GM12878 (cell line): ENCODE measurements around the gene TDO2. TPM values are rescaled to one million over a fixed set of nuclear protein-coding genes. Genes with fewer than 3 reads are reported as not detected.

Experiments
- ATAC-seq: fragments of 200-7000 bp; cut with Tn5 transposase; 3 replicates; pipeline ENCODE4 v1.9.1; 2020; ENCODE audit warnings: mild to moderate bottlenecking, moderate library complexity
- BruUV-seq: library from RNA; stranded (reverse); fragments of 400-500 nt; replicated peaks from 2 replicates; lab custom pipeline; 2021; lab: Mats Ljungman, UMichigan
- CTCF ChIA-PET: fragments of 300-600 bp; sonication (Branson Sonifier 250); formaldehyde crosslinking; extraction: SDS; loops from one replicate; lab custom pipeline; 2021; ENCODE audit warnings: inconsistent platforms; lab: Yijun Ruan, JAX
- POLR2A ChIA-PET: fragments of 350-600 bp; formaldehyde crosslinking; extraction: SDS; loops from one replicate; lab custom pipeline; 2021; ENCODE audit warnings: inconsistent platforms; lab: Charles Lee
- RAD21 ChIA-PET: fragments of 300-600 bp; sonication (Branson Sonifier 250); formaldehyde crosslinking; loops from one replicate; lab custom pipeline; 2023; ENCODE audit warnings: antibody characterized with exemption; ENCODE audit not compliant: unreplicated experiment; lab: Charles Lee
- SMC1A ChIA-PET: fragments of 300-600 bp; sonication (Branson Sonifier 250); formaldehyde crosslinking; loops from one replicate; lab custom pipeline; 2023; ENCODE audit not compliant: unreplicated experiment, uncharacterized antibody; lab: Charles Lee
- DNase-seq: peaks from one replicate; pipeline ENCODE4 v3.0.0-alpha.2; 2011; ENCODE audit warnings: low read depth, low spot score
- FAIRE-seq: peaks from 3 replicates; lab custom pipeline; 2011; peaks lifted over from hg19 to GRCh38; lab: Jason Lieb, UNC
- H2AFZ ChIP-seq: 2 replicates; pipeline ENCODE4 v1.6.0; 2011; ENCODE audit warnings: low read depth, low read length, control low read depth; ENCODE audit not compliant: control insufficient read depth
- H3K27ac ChIP-seq: 2 replicates; pipeline ENCODE4 v1.5.1; 2011; ENCODE audit warnings: control low read depth; ENCODE audit not compliant: control insufficient read depth, insufficient read depth
- H3K27me3 ChIP-seq, 2 experiments: replicated peaks in 1 of 2; 2 replicates each; pipeline versions ENCODE4 v1.6.0 to v1.6.1; 2011; ENCODE audit warnings: low read length in 1 of 2; ENCODE audit not compliant: control insufficient read depth in 2 of 2, insufficient read depth in 2 of 2
- H3K36me3 ChIP-seq, 2 experiments: 2 replicates each; pipeline ENCODE4 v1.5.1; 2011; ENCODE audit warnings: low read length in 1 of 2; ENCODE audit not compliant: control insufficient read depth in 2 of 2, insufficient read depth in 2 of 2
- H3K4me1 ChIP-seq: 2 replicates; pipeline ENCODE4 v1.6.1; 2011; ENCODE audit warnings: mild to moderate bottlenecking, low read length, moderate library complexity, mixed read lengths; ENCODE audit not compliant: control insufficient read depth, insufficient read depth
- H3K4me2 ChIP-seq: 2 replicates; pipeline ENCODE4 v1.6.0; 2011; ENCODE audit warnings: control low read depth; ENCODE audit not compliant: control insufficient read depth, insufficient read depth
- H3K4me3 ChIP-seq: fragments of 200-600 bp; sonication (generic); 2 replicates; pipeline ENCODE4 v1.5.1; 2016
- H3K79me2 ChIP-seq: 2 replicates; pipeline ENCODE4 v1.6.0; 2011; ENCODE audit warnings: low read length; ENCODE audit not compliant: control insufficient read depth, insufficient read depth
- H3K9ac ChIP-seq: 2 replicates; pipeline ENCODE4 v1.8.0; 2011; ENCODE audit warnings: low read length, control low read depth, mixed read lengths; ENCODE audit not compliant: control insufficient read depth, insufficient read depth
- H3K9me3 ChIP-seq: replicated peaks from 3 replicates; pipeline ENCODE4 v1.5.1; 2011; ENCODE audit warnings: mild to moderate bottlenecking, low read length; ENCODE audit not compliant: control insufficient read depth, insufficient read depth
- H4K20me1 ChIP-seq: 2 replicates; pipeline ENCODE4 v1.6.0; 2011; ENCODE audit not compliant: control insufficient read depth, insufficient read depth
- ASH2L ChIP-seq: fragments of 300-600, 200-600 bp; sonication (generic); IDR thresholded peaks from 2 replicates; pipeline ENCODE4 v1.6.1; 2017; ENCODE audit warnings: low read depth, mild to moderate bottlenecking, borderline replicate concordance
- CHD1 ChIP-seq: IDR thresholded peaks from 2 replicates; pipeline ENCODE4 v1.6.1; 2012; ENCODE audit warnings: low read depth, low read length, improper control_type of control experiment
- EGR1 ChIP-seq, 2 experiments: IDR thresholded peaks; 1 replicate in 1 of 2; 2 replicates in 1 of 2; pipeline ENCODE4 v1.6.1; 2011 to 2012; ENCODE audit warnings: low read depth in 2 of 2, low read length in 2 of 2, borderline replicate concordance in 1 of 2, mild to moderate bottlenecking in 1 of 2, moderate library complexity in 1 of 2
- ESRRA ChIP-seq: IDR thresholded peaks from 2 replicates; pipeline ENCODE4 v1.6.1; 2012; ENCODE audit warnings: mild to moderate bottlenecking, low read length, improper control_type of control experiment
- MTA3 ChIP-seq: IDR thresholded peaks from 2 replicates; pipeline ENCODE4 v1.6.1; 2012; ENCODE audit warnings: low read length, inconsistent platforms, borderline replicate concordance
- MYB ChIP-seq: fragments of 150-350 bp; IDR thresholded peaks from 2 replicates; pipeline ENCODE4 v1.6.1; 2014; ENCODE audit warnings: mild to moderate bottlenecking, low read depth, low read length, borderline replicate concordance
- NFYB ChIP-seq: IDR thresholded peaks from 2 replicates; pipeline ENCODE4 v1.6.1; 2011; ENCODE audit warnings: low read depth, mild to moderate bottlenecking, low read length, improper control_type of control experiment, moderate library complexity; ENCODE audit not compliant: insufficient read depth
- POLR2AphosphoS5 ChIP-seq: IDR thresholded peaks from 2 replicates; pipeline ENCODE4 v1.6.1; 2011; ENCODE audit warnings: mild to moderate bottlenecking, low read length, inconsistent platforms
- RUNX3 ChIP-seq: IDR thresholded peaks from 2 replicates; pipeline ENCODE4 v1.6.1; 2012; ENCODE audit warnings: low read length, inconsistent platforms
- TAF1 ChIP-seq: IDR thresholded peaks from 2 replicates; pipeline ENCODE4 v1.6.1; 2011; ENCODE audit warnings: mild to moderate bottlenecking, low read depth, low read length, borderline replicate concordance
- YY1 ChIP-seq: IDR thresholded peaks from 2 replicates; pipeline ENCODE4 v1.6.1; 2011; ENCODE audit warnings: low read depth, mild to moderate bottlenecking, low read length
- WGBS: methylation state at CpG from one replicate; pipeline ENCODE4 v1.1.6; 2016; ENCODE audit warnings: low lambda C conversion rate; ENCODE audit not compliant: insufficient replicate concordance, insufficient coverage; ENCODE audit errors: missing lambda C conversion rate; 5-methylcytosine and 5-hydroxymethylcytosine counted together
- in situ Hi-C: fragments of 300-500 bp; cut with MboI; formaldehyde crosslinking; loops from 9 replicates; pipeline ENCODE4 v1.14.3; 2018; ENCODE audit warnings: mixed read lengths
- intact Hi-C: fragments of 100-400 bp; cut with micrococcal nuclease; formaldehyde crosslinking; loops from one replicate; pipeline ENCODE4 v1.14.2; 2022; ENCODE audit not compliant: unreplicated experiment
- polyA plus RNA-seq, 11 experiments: library from polyadenylated mRNA; depleted of rRNA in 4 of 11; unstranded in 6 of 11; stranded (reverse) in 5 of 11; fragments of >200 nt; fragmentation: Nextera tagmentation in 4 of 11; fragmentation: Illumina TruSeq in 1 of 11; extraction: Ambion mirVana in 4 of 11; extraction: Trizol in 1 of 11; gene quantifications; 1 replicate in 1 of 11; 2 replicates in 10 of 11; pipeline versions ENCODE4 v1.2.1 to v1.2.3, GENCODE V29; 2011 to 2016; ENCODE audit warnings: inconsistent platforms in 2 of 11, missing spikeins in 2 of 11, low read depth in 1 of 11
- total RNA-seq, 4 experiments: library from RNA; depleted of rRNA in 3 of 4; stranded (reverse); fragments of >200 nt in 3 of 4; fragmentation: Illumina TruSeq in 1 of 4; extraction: Trizol in 1 of 4; gene quantifications; 2 replicates each; pipeline versions ENCODE4 v1.2.1 to v1.2.3, GENCODE V29; 2013 to 2021
- TF ChIP-seq, protein P1 (sequence below): IDR thresholded peaks from 2 replicates; pipeline ENCODE4 v1.6.1; 2011; ENCODE audit warnings: low read depth, mild to moderate bottlenecking, low read length, moderate library complexity, borderline replicate concordance; ENCODE audit errors: extremely low read depth
- TF ChIP-seq, protein P2 (sequence below): fragments of 450-650 bp; IDR thresholded peaks from 2 replicates; pipeline ENCODE4 v1.6.1; 2016; ENCODE audit warnings: mild to moderate bottlenecking
- TF ChIP-seq, protein P3 (sequence below): IDR thresholded peaks from 2 replicates; pipeline ENCODE4 v1.6.1; 2011; ENCODE audit warnings: mild to moderate bottlenecking, low read depth, low read length, moderate library complexity; ENCODE audit not compliant: insufficient replicate concordance
- TF ChIP-seq, protein P4 (sequence below): fragments of 450-650 bp; formaldehyde crosslinking; IDR thresholded peaks from 2 replicates; pipeline ENCODE4 v1.5.0; 2022; ENCODE audit warnings: mild to moderate bottlenecking, missing genetic modification characterization

Gene TDO2
- total and polyA plus RNA-seq, 10 of the 15 experiments (the other 5 are each of a cell fraction or from before 2014, with no cell fraction given) = 0.12 to 1.5 (median 0.23) TPM; not detected in 1

DNA sequence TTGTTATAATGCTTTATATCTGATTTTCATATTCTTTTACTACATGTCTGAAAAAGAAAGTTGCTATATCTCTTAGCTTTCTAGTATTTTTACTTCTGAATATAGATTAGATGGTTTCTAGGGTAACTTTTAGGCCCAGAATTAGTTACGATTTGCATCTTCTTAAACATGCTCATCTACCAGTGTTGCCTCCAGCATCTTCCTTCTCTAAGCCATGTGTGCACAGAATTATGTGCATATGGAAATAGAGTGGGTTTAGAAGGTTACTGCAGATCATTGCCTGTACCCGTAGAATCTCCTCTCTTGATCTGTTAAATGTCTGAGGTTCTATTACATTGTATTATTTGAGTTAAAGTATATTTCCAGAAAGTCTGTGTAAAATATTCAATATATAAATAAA lies 2.5 kb upstream of the TDO2 start (continued):
- TF ChIP-seq MTA3 (no peak), EGR1 (IDR thresholded peaks at IDR 0.05; ENCODE audit: borderline replicate concordance in 1 of 2, low read depth in 2 of 2, low read length in 2 of 2) (no peak), CHD1 (no peak), ASH2L (no peak), NFYB (no peak)
- TF ChIP-seq, protein P1, sequence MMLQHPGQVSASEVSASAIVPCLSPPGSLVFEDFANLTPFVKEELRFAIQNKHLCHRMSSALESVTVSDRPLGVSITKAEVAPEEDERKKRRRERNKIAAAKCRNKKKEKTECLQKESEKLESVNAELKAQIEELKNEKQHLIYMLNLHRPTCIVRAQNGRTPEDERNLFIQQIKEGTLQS = no peak
- TF ChIP-seq, all 136 proteins: peak for 0

DNA sequence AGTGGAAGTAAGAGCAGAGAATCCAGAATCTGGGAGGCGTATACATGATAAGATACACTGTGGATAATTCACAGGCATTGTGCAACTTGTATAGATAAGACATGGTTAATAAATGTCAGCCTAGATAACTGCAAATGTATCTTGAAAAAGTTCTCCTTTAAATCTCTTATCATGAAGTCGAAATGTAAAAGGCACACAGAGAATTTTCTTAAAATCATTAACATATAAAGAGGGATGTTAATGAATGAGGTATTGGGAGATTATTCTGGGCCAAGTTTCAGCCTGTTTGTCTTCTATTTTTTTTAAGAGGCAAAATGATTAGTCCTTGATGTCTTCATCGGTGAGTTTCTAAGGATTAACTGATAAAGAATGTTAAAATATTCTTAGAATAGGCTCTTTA lies 835 bp downstream of the TDO2 start:
- POLR2A ChIA-PET = no interaction called here
- ATAC-seq (no peak), DNase-seq (no peak), FAIRE-seq (no peak)
- CTCF ChIA-PET = no interaction called here
- H3K9me3 ChIP-seq = no peaks in the 10 kb centered on the region
- BruUV-seq = no TSS peak
- H3K27ac ChIP-seq = no peak overlapping the region
- SMC1A ChIA-PET = interaction anchor here (1.1 kb wide), 1 partner anchor 24 kb away, joined by 5 read pairs; no protein-coding TSS in a partner anchor
- no peaks in the 10 kb centered on the region for H3K79me2 ChIP-seq
- H3K27me3 ChIP-seq = no peaks in the 10 kb centered on the region
- intact Hi-C loops = no loop called here
- peaks cover 3% of the 10 kb centered on the region; the same call in 1 of the 2 replicates for H3K4me1 ChIP-seq
- in situ Hi-C loops = no loop called here
- H3K4me3 ChIP-seq = no peak overlapping the region
- no peaks in the 10 kb centered on the region for H4K20me1 ChIP-seq
- no peak overlapping the region for H2AFZ ChIP-seq
- 27% methylated on average over 3 of the region's 3 CpGs for WGBS
- H3K4me2 ChIP-seq = no peak overlapping the region
- no peak overlapping the region for H3K9ac ChIP-seq
- RAD21 ChIA-PET = no interaction called here
- no peaks in the 10 kb centered on the region for H3K36me3 ChIP-seq
- TF ChIP-seq ESRRA = no peak
- TF ChIP-seq, protein P2, sequence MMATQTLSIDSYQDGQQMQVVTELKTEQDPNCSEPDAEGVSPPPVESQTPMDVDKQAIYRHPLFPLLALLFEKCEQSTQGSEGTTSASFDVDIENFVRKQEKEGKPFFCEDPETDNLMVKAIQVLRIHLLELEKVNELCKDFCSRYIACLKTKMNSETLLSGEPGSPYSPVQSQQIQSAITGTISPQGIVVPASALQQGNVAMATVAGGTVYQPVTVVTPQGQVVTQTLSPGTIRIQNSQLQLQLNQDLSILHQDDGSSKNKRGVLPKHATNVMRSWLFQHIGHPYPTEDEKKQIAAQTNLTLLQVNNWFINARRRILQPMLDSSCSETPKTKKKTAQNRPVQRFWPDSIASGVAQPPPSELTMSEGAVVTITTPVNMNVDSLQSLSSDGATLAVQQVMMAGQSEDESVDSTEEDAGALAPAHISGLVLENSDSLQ = no peak
- TF ChIP-seq NFYB = no peak
- TF ChIP-seq TAF1 = no peak
- TF ChIP-seq, protein P3, sequence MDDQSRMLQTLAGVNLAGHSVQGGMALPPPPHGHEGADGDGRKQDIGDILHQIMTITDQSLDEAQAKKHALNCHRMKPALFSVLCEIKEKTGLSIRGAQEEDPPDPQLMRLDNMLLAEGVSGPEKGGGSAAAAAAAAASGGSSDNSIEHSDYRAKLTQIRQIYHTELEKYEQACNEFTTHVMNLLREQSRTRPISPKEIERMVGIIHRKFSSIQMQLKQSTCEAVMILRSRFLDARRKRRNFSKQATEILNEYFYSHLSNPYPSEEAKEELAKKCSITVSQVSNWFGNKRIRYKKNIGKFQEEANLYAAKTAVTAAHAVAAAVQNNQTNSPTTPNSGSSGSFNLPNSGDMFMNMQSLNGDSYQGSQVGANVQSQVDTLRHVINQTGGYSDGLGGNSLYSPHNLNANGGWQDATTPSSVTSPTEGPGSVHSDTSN = no peak
- TF ChIP-seq, protein P4, sequence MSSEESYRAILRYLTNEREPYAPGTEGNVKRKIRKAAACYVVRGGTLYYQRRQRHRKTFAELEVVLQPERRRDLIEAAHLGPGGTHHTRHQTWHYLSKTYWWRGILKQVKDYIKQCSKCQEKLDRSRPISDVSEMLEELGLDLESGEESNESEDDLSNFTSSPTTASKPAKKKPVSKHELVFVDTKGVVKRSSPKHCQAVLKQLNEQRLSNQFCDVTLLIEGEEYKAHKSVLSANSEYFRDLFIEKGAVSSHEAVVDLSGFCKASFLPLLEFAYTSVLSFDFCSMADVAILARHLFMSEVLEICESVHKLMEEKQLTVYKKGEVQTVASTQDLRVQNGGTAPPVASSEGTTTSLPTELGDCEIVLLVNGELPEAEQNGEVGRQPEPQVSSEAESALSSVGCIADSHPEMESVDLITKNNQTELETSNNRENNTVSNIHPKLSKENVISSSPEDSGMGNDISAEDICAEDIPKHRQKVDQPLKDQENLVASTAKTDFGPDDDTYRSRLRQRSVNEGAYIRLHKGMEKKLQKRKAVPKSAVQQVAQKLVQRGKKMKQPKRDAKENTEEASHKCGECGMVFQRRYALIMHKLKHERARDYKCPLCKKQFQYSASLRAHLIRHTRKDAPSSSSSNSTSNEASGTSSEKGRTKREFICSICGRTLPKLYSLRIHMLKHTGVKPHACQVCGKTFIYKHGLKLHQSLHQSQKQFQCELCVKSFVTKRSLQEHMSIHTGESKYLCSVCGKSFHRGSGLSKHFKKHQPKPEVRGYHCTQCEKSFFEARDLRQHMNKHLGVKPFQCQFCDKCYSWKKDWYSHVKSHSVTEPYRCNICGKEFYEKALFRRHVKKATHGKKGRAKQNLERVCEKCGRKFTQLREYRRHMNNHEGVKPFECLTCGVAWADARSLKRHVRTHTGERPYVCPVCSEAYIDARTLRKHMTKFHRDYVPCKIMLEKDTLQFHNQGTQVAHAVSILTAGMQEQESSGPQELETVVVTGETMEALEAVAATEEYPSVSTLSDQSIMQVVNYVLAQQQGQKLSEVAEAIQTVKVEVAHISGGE (CRISPR knock-in tag) = no peak
- TF ChIP-seq MYB = no peak
- TF ChIP-seq YY1 = no peak
- TF ChIP-seq POLR2AphosphoS5 = no peak
- no peak for TF ChIP-seq RUNX3
